Activated B cell treated with CpG ODN at 0.5 μM for 24 hours (primary cell): ENCODE measurements around the gene TTLL13. TPM values are rescaled to one million over a fixed set of nuclear protein-coding genes. Genes with fewer than 3 reads are reported as not detected.

Experiments
- ATAC-seq: fragments of 200-7000 bp; cut with Tn5 transposase; one replicate; pipeline ENCODE4 v1.10.0; 2021; ENCODE audit warnings: low read depth, mild to moderate bottlenecking, moderate library complexity
- CTCF ChIA-PET: fragments of 350-600 bp; sonication (Branson Sonifier 250); formaldehyde crosslinking; loops from one replicate; lab custom pipeline; 2021; ENCODE audit warnings: antibody characterized with exemption; lab: Charles Lee
- POLR2A ChIA-PET: fragments of 350-600 bp; sonication (Branson Sonifier 250); formaldehyde crosslinking; loops from one replicate; lab custom pipeline; 2021; ENCODE audit warnings: antibody characterized with exemption; lab: Charles Lee
- DNase-seq: peaks from one replicate; pipeline ENCODE4 v3.0.0; 2022
- H3K27ac Mint-ChIP-seq: one replicate; pipeline ENCODE4 v1.8.0; 2020; ENCODE audit warnings: mixed read lengths
- H3K27me3 Mint-ChIP-seq: one replicate; pipeline ENCODE4 v1.8.0; 2021; ENCODE audit warnings: mixed read lengths
- H3K36me3 Mint-ChIP-seq: one replicate; pipeline ENCODE4 v1.8.0; 2021; ENCODE audit warnings: low read depth, mixed read lengths
- H3K4me1 Mint-ChIP-seq: one replicate; pipeline ENCODE4 v1.8.0; 2021; ENCODE audit warnings: mixed read lengths
- H3K4me3 Mint-ChIP-seq: one replicate; pipeline ENCODE4 v1.8.0; 2020; ENCODE audit warnings: mild to moderate bottlenecking, mixed read lengths
- H3K9me3 Mint-ChIP-seq: one replicate; pipeline ENCODE4 v1.8.0; 2020; ENCODE audit warnings: mixed read lengths
- intact Hi-C: fragments of 100-400 bp; cut with micrococcal nuclease; formaldehyde crosslinking; loops from one replicate; pipeline ENCODE4 v1.15.1; 2024
- total RNA-seq: library from RNA; stranded (reverse); gene quantifications from 2 replicates; pipeline ENCODE4 v1.2.3, GENCODE V29; 2022
- TF ChIP-seq, protein P1 (sequence below): fragments of 200-600 bp; IDR thresholded peaks from one replicate; pipeline ENCODE4 v1.8.0; 2022; ENCODE audit warnings: antibody characterized with exemption, mild to moderate bottlenecking

The TTLL13 gene
- total RNA-seq, 1 donor from 2014 or later = 0.49 TPM

DNA sequence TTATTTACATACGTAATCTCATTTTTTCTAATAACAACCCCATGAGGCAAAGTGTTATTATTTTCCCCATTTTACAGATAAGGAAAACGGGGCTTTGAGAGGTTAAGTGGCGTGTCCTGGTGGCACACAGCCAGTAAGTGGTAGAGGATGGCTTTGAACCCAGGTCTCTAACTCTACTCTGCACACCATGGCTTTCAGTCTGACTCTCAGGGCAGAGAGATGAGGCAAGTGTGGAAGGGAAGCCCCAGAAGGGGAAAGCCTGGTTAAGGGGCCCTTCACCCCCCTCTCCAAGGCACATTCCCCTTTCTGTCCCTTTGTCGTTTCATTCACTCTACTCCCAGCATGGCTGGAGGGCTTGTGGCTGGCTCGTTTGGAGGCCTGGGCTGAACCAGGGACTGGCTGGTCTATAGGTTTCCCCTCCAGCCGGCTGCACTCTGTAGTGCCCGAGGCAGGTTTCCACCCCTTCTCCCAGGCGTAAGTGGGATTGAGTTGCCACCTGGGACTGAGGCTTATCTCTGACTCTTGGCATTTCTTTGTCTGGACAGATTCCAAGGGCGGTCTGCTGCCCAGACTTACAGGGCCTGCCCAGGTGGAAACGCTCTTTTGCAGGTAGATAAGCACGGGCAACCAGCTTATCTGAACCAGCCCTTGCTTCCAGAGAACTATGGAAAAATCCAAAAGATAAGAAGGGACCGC, 36.1 kb upstream of the TTLL13 start:
- no peaks in the 10 kb centered on the region for H3K27me3 Mint-ChIP-seq
- peaks cover 45% of the 10 kb centered on the region for H3K36me3 Mint-ChIP-seq
- peak overlapping the region; percentile 95 for H3K27ac Mint-ChIP-seq
- ATAC-seq = peak; percentile 3
- no peaks in the 10 kb centered on the region for H3K9me3 Mint-ChIP-seq
- H3K4me1 Mint-ChIP-seq = peaks cover 97% of the 10 kb centered on the region
- ChIA-PET POLR2A (interaction anchor here (0.6 to 7.3 kb wide), 8 partner anchors 9 to 139 kb away, joined by 5 to 144 read pairs (median 20); partner anchors contain the start of genes CIB1, GDPGP1 and SEMA4B), CTCF (interaction anchor here (1.0 to 9.9 kb wide), 4 partner anchors 10 to 36 kb away, joined by 3 to 130 read pairs (median 6); no protein-coding TSS in a partner anchor)
- no peak for DNase-seq
- TF ChIP-seq, protein P1, sequence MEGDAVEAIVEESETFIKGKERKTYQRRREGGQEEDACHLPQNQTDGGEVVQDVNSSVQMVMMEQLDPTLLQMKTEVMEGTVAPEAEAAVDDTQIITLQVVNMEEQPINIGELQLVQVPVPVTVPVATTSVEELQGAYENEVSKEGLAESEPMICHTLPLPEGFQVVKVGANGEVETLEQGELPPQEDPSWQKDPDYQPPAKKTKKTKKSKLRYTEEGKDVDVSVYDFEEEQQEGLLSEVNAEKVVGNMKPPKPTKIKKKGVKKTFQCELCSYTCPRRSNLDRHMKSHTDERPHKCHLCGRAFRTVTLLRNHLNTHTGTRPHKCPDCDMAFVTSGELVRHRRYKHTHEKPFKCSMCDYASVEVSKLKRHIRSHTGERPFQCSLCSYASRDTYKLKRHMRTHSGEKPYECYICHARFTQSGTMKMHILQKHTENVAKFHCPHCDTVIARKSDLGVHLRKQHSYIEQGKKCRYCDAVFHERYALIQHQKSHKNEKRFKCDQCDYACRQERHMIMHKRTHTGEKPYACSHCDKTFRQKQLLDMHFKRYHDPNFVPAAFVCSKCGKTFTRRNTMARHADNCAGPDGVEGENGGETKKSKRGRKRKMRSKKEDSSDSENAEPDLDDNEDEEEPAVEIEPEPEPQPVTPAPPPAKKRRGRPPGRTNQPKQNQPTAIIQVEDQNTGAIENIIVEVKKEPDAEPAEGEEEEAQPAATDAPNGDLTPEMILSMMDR = no peak
- intact Hi-C loops = no loop called here
- H3K4me3 Mint-ChIP-seq = peak overlapping the region; percentile 71

DNA sequence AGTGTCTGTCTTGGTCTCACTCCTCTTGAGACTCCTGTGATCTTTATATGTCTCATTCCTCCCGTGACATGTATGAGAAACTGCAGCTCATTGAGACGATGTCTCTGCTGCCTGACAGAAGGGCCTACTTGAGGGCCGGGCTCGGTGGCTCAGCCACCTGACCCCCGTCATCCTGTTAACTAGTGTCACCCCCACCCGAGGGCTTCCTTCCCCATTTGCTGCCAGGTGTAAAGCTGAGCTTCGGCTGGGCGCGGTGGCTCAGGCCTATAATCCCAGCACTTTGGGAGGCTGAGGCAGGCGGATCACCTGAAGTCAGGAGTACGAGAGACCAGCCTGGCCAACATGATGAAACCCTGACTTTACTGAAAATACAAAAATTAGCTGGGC, 35.5 kb upstream of the TTLL13 start:
- ATAC-seq (peak; percentile 72), DNase-seq (no peak)
- TF ChIP-seq, protein P1 = no peak
- peak overlapping the region; percentile 71 for H3K4me3 Mint-ChIP-seq
- no peaks in the 10 kb centered on the region for H3K9me3 Mint-ChIP-seq
- no peaks in the 10 kb centered on the region for H3K27me3 Mint-ChIP-seq
- ChIA-PET CTCF (interaction anchor here (0.6 to 9.9 kb wide), 6 partner anchors 11 to 65 kb away, joined by 3 to 130 read pairs (median 4); partner anchors contain the start of gene SEMA4B), POLR2A (interaction anchor here (0.6 to 7.3 kb wide), 8 partner anchors 9 to 139 kb away, joined by 5 to 144 read pairs (median 20); partner anchors contain the start of genes CIB1, GDPGP1 and SEMA4B)
- H3K4me1 Mint-ChIP-seq = peaks cover 97% of the 10 kb centered on the region
- peaks cover 45% of the 10 kb centered on the region for H3K36me3 Mint-ChIP-seq
- H3K27ac Mint-ChIP-seq = peak overlapping the region; percentile 95
- intact Hi-C loops = loop anchor here (1.0 kb wide), 3 partner anchors 13 to 23 kb away; partner anchors contain the start of gene SEMA4B

DNA sequence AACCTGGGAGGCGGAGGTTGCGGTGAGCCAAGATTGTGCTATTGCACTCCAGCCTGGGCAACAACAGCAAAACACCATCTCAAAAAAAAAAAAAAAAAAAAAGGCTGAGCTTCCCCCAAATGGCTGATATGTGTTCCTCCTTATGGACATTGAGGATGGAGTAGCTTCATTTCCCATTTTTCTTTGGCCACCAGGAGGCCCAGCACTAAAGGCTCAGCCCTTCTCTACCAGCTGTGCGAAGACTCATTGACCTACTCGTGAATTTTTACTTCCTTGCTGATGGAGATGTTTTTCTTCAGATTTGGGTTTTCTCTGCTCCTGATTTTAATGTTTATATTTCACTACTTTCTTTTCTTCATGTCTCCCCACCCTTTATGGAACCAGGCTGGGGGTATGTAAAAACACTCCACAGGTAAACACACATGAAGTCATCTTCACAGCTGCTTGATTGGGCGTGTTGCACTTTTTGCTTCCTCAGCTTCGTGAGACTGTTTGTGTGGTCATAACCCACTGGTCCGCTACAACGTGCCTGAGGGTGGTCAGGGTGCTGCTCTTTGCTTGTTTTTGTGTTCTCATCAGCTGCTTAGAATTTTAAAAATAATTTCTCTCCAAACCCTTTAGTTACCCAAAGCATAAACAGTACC, 34.7 kb upstream of the TTLL13 start:
- POLR2A ChIA-PET = interaction anchor here (0.6 to 7.3 kb wide), 12 partner anchors 13 to 389 kb away, joined by 3 to 144 read pairs (median 6); partner anchors contain the start of genes CIB1, GDPGP1 and SEMA4B
- intact Hi-C loops = loop anchor here (1.0 kb wide), 3 partner anchors 13 to 23 kb away; partner anchors contain the start of gene SEMA4B
- peak overlapping the region; percentile 95 for H3K27ac Mint-ChIP-seq
- H3K4me3 Mint-ChIP-seq = peak overlapping the region; percentile 59
- DNase-seq (no peak), ATAC-seq (peak; percentile 29)
- peaks cover 46% of the 10 kb centered on the region for H3K36me3 Mint-ChIP-seq
- H3K4me1 Mint-ChIP-seq = peaks cover 97% of the 10 kb centered on the region
- H3K27me3 Mint-ChIP-seq = no peaks in the 10 kb centered on the region
- CTCF ChIA-PET = interaction anchor here (0.6 to 9.9 kb wide), 10 partner anchors 11 to 71 kb away, joined by 3 to 130 read pairs (median 5); partner anchors contain the start of genes CIB1 and SEMA4B
- no peaks in the 10 kb centered on the region for H3K9me3 Mint-ChIP-seq
- TF ChIP-seq, protein P1 = no peak

DNA sequence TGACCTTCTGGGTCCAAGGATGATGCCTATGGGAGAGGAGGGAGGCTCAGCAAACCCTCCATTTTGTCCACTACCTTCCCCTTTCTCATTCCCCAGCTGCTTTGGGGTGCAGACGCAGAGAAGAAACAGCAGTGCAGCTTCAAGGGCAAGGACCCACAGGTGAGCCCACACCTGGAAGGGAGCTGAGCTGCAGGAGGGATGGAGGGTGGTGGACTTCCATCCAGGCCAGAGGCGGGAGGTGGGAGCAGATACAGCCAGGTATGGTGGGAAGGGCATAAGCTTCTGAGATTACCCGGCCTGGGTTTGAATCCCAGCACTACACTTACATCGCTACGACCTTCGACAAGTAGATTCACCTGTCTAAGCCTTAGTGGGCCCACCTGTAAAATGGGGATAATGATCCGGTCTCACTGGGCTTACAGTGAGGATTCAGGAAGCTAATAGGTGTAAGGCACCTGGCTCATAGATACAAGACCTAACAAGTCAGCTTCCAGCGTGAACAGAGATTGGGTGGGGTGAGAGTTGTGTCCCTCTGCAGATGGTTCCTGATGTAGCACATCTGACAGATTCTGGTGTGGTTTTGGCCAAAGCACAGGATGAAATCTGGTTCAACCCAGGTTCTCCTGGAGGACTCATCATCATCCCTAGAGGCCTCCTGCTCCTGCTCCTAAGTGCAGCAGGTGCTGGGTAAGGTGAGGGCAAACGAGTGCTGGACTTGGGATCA, 31.5 kb upstream of the TTLL13 start:
- ATAC-seq = no peak
- peak overlapping the region; percentile 95 for H3K27ac Mint-ChIP-seq
- H3K4me3 Mint-ChIP-seq = no peak overlapping the region
- intact Hi-C loops = no loop called here
- H3K9me3 Mint-ChIP-seq = no peaks in the 10 kb centered on the region
- no peak for DNase-seq
- ChIA-PET POLR2A (interaction anchor here (0.6 to 7.3 kb wide), 8 partner anchors 16 to 140 kb away, joined by 3 to 144 read pairs (median 4); partner anchors contain the start of genes CIB1, GDPGP1 and SEMA4B), CTCF (interaction anchor here (0.7 to 9.9 kb wide), 11 partner anchors 8 to 75 kb away, joined by 3 to 130 read pairs (median 4); partner anchors contain the start of genes CIB1, GDPGP1 and SEMA4B)
- peaks cover 52% of the 10 kb centered on the region for H3K36me3 Mint-ChIP-seq
- TF ChIP-seq, protein P1 = no peak
- H3K4me1 Mint-ChIP-seq = peaks cover 82% of the 10 kb centered on the region
- H3K27me3 Mint-ChIP-seq = no peaks in the 10 kb centered on the region
